Esophagus muscularis mucosa (tissue), 4 donors: ENCODE measurements around the gene MAP1A. TPM values are rescaled to one million over a fixed set of nuclear protein-coding genes. Genes with fewer than 3 reads are reported as not detected.

Experiments used
- DNase-seq: peaks from one replicate; pipeline ENCODE4 v3.0.0-alpha.2; 2017; ENCODE audit errors: extremely low spot score
- H3K27ac ChIP-seq, 4 donors: fragments of 200-600 bp; sonication (generic); replicated peaks in 1 of 4; 1 replicate in 3 of 4; 2 replicates in 1 of 4; pipeline ENCODE4 v1.5.1; 2016 to 2019; ENCODE audit warnings: mild to moderate bottlenecking in 1 of 4
- H3K27me3 ChIP-seq, 4 donors: fragments of 200-600 bp; sonication (generic); one replicate each; pipeline versions ENCODE4 v1.5.1 to v1.6.0; 2016 to 2019
- H3K36me3 ChIP-seq, 4 donors: fragments of 200-600 bp; sonication (generic); one replicate each; pipeline ENCODE4 v1.5.1; 2016 to 2019
- H3K4me1 ChIP-seq, 4 donors: fragments of 200-600 bp; sonication (generic); one replicate each; pipeline ENCODE4 v1.5.1; 2016 to 2019
- H3K4me3 ChIP-seq, 4 donors: fragments of 200-600 bp; sonication (generic); 1 replicate in 2 of 4; 2 replicates in 2 of 4; pipeline ENCODE4 v1.5.1; 2016 to 2019; ENCODE audit warnings: mild to moderate bottlenecking in 4 of 4, moderate library complexity in 1 of 4
- H3K9me3 ChIP-seq, 4 donors: fragments of 200-600 bp; sonication (generic); 1 replicate in 3 of 4; 2 replicates in 1 of 4; pipeline ENCODE4 v1.5.1; 2016 to 2019
- EP300 ChIP-seq: sonication (generic); formaldehyde crosslinking; IDR thresholded peaks from one replicate; pipeline ENCODE4 v1.6.1; 2017; ENCODE audit warnings: antibody characterized with exemption
- POLR2A ChIP-seq: fragments of 450-650 bp; IDR thresholded peaks from one replicate; pipeline ENCODE4 v1.6.1; 2017; ENCODE audit warnings: antibody characterized with exemption, moderate library complexity, mild to moderate bottlenecking, low read depth
- POLR2AphosphoS5 ChIP-seq, 2 donors: sonication (generic); formaldehyde crosslinking; IDR thresholded peaks; one replicate each; pipeline ENCODE4 v1.6.1; 2017; ENCODE audit warnings: antibody characterized with exemption in 2 of 2
- WGBS: methylation state at CpG from one replicate; pipeline ENCODE4 v1.1.5; 2018; 5-methylcytosine and 5-hydroxymethylcytosine counted together
- intact Hi-C: fragments of 100-400 bp; cut with DNase I; formaldehyde crosslinking; loops from one replicate; pipeline ENCODE4 v1.15.1; 2023
- total RNA-seq, 4 donors: library from RNA; depleted of rRNA; stranded (reverse); fragments of >200 nt; gene quantifications; one replicate each; pipeline versions ENCODE4 v1.1.0 to v1.2.1, GENCODE V29; 2016
- TF ChIP-seq, protein P1 (sequence below), 3 experiments: fragments of 200-600 bp in 2 of 3; fragments of 450-650 bp in 1 of 3; sonication (generic) in 2 of 3; IDR thresholded peaks; one replicate each; pipeline ENCODE4 v1.5.1; 2017 to 2019; ENCODE audit warnings: antibody characterized with exemption in 3 of 3, mild to moderate bottlenecking in 2 of 3, moderate library complexity in 1 of 3

Gene MAP1A
- total RNA-seq, 4 donors from 2014 or later: 30.0 to 59.5 (median 37.4) TPM

DNA sequence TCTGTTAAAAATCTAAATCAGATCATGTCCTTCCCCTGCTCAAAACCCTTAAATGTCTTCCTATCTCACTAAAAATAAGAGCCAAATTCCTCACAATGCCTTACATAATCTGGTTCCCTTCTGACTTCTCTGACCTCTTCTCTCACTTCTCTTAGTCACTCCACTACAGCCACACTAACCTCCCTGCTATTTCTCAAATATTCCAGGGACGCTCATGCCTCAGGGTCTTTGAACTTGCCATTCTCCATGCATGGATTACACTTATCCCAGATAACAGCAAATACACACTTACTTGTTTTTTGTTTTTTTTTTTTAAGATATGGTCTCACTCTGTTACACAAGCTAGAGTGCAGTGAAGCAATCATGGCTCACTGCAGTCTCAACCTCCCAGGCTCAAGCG lies 33.0 kb upstream of the MAP1A start:
- WGBS: 96% methylated on average over 2 of the region's 2 CpGs
- no peak for DNase-seq
- TF ChIP-seq POLR2AphosphoS5 (IDR thresholded peaks at IDR 0.05) (no peak), POLR2A (no peak), EP300 (no peak)
- TF ChIP-seq, protein P1, sequence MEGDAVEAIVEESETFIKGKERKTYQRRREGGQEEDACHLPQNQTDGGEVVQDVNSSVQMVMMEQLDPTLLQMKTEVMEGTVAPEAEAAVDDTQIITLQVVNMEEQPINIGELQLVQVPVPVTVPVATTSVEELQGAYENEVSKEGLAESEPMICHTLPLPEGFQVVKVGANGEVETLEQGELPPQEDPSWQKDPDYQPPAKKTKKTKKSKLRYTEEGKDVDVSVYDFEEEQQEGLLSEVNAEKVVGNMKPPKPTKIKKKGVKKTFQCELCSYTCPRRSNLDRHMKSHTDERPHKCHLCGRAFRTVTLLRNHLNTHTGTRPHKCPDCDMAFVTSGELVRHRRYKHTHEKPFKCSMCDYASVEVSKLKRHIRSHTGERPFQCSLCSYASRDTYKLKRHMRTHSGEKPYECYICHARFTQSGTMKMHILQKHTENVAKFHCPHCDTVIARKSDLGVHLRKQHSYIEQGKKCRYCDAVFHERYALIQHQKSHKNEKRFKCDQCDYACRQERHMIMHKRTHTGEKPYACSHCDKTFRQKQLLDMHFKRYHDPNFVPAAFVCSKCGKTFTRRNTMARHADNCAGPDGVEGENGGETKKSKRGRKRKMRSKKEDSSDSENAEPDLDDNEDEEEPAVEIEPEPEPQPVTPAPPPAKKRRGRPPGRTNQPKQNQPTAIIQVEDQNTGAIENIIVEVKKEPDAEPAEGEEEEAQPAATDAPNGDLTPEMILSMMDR (IDR thresholded peaks at IDR 0.05): no peak
- peaks cover 0 to 63% (median 35%) of the 10 kb centered on the region in 4 donors for H3K36me3 ChIP-seq
- no peak overlapping the region for H3K4me3 ChIP-seq
- intact Hi-C loops: no loop called here
- no peak overlapping the region for H3K27ac ChIP-seq
- no peaks in the 10 kb centered on the region for H3K27me3 ChIP-seq
- peaks cover 4 to 19% (median 6%) of the 10 kb centered on the region in 4 donors for H3K4me1 ChIP-seq
- H3K9me3 ChIP-seq: no peaks in the 10 kb centered on the region

DNA sequence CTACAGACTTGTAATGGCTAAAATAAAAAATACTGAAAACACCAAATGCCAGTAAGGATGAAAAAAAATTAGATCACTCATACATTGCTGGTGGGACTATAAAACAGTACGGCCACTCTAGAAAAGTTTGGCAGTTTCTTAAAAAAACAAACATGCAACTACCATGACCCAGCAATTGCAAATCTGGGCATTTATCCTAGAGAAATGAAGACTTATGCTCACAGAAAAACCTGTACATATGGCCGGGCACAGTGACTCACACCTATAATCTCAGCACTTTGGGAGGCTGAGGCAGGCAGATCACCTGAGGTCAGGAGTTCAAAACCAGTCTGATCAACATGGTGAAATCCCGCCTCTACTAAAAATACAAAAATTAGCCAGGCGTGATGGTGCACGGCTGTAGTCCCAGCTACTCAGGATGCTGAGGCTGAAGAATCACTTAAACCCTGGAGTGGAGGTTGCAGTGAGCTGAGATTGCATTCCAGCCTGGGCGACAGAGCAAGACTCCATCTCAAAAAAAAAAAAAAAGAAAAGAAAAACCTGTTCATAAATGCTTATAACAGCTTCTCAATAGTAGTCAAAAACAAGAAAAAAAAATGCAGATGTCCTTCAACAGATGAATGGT lies 30.0 kb upstream of the MAP1A start:
- Histone ChIP-seq H3K9me3 (no peaks in the 10 kb centered on the region), H3K4me3 (no peak overlapping the region), H3K36me3 (peaks cover 0 to 55% (median 34%) of the 10 kb centered on the region in 4 donors), H3K4me1 (peaks cover 15 to 46% (median 22%) of the 10 kb centered on the region in 4 donors), H3K27me3 (no peaks in the 10 kb centered on the region), H3K27ac (no peak overlapping the region)
- intact Hi-C loops: no loop called here
- 93% methylated on average over 6 of the region's 6 CpGs for WGBS
- DNase-seq: no peak
- TF ChIP-seq POLR2A: no peak
- TF ChIP-seq, protein P1 (IDR thresholded peaks at IDR 0.05): no peak
- TF ChIP-seq POLR2AphosphoS5 (IDR thresholded peaks at IDR 0.05): no peak
- no peak for TF ChIP-seq EP300

DNA sequence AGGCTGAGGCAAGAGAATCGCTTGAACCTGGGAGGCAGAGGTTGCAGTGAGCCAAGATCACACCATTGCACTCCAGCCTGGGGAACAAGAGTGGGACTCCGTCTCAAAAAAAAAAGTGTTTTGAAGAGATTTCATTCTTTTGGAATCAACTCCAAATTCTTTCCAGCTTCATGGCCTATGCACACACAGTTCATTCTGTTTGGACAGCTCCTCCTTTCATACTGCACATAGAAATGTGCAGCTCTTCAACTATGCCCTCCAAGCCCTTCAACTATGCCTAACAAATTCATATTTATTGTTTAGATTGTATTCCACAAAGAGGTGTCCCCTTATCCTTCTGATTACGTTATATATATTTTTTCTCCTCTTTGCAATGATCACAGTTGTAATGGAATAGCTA lies 28.6 kb upstream of the MAP1A start:
- TF ChIP-seq EP300: no peak
- TF ChIP-seq POLR2A: no peak
- no peak for TF ChIP-seq POLR2AphosphoS5 (IDR thresholded peaks at IDR 0.05)
- TF ChIP-seq, protein P1 (IDR thresholded peaks at IDR 0.05): no peak
- Histone ChIP-seq H3K27me3 (no peaks in the 10 kb centered on the region), H3K27ac (no peak overlapping the region), H3K4me3 (no peak overlapping the region), H3K4me1 (peaks cover 24 to 49% (median 28%) of the 10 kb centered on the region in 4 donors), H3K9me3 (no peaks in the 10 kb centered on the region), H3K36me3 (peaks cover 0 to 55% (median 31%) of the 10 kb centered on the region in 4 donors)
- 83% methylated on average over 3 of the region's 3 CpGs for WGBS
- no peak for DNase-seq
- intact Hi-C loops: no loop called here

DNA sequence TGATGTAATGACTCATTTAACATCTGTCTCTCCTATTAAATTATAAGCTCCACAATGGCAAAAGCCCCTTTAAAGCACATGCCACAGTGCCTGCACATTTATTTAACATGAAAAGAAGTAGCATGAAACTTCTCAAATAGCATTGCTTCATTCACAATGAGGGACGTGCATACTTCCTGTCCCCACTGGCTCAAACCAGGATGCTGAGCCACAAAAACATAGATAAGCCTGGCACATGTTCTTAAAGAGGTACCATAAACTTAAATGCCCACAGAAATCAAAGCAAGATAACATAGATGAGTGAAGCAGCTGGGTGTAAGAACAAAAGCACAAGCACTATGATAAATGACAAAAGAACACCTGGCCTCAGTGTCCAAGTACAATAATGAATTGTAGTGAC lies 28.2 kb upstream of the MAP1A start:
- Histone ChIP-seq H3K27me3 (no peaks in the 10 kb centered on the region), H3K27ac (no peak overlapping the region), H3K4me3 (no peak overlapping the region), H3K4me1 (peaks cover 24 to 48% (median 28%) of the 10 kb centered on the region in 4 donors), H3K36me3 (peaks cover 0 to 55% (median 31%) of the 10 kb centered on the region in 4 donors), H3K9me3 (no peaks in the 10 kb centered on the region)
- intact Hi-C loops: no loop called here
- whole genome bisulfite sequencing: 13% methylated on average over 1 of the region's 1 CpG
- no peak for DNase-seq
- TF ChIP-seq POLR2AphosphoS5 (IDR thresholded peaks at IDR 0.05): no peak
- no peak for TF ChIP-seq EP300
- TF ChIP-seq, protein P1 (IDR thresholded peaks at IDR 0.05): no peak
- no peak for TF ChIP-seq POLR2A

DNA sequence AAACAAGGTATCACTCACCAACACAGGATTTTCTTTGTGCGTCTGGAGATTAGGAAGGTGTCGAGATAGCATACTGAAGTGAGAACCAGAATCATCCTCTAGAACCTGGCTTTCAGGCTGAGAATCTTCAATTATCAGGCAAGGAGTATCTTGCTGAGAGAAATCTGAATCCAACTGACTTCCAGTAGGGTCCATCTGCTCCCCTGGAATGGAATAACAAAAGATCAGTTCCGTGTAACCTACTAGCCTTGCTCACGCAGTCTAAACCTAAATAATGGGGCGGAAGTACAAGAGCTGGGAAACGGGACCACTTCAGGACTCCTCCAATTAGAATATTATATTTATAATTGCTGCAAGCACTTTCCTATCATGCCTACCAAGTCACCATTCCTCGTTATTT lies 25.1 kb upstream of the MAP1A start:
- Histone ChIP-seq H3K9me3 (no peaks in the 10 kb centered on the region), H3K27me3 (no peaks in the 10 kb centered on the region), H3K4me1 (peaks cover 24 to 48% (median 28%) of the 10 kb centered on the region in 4 donors), H3K36me3 (peaks cover 0 to 33% (median 22%) of the 10 kb centered on the region in 4 donors), H3K27ac (peak overlapping the region; percentile 79 to 92 (median 90)), H3K4me3 (peak overlapping the region; percentile 70 to 98 (median 86))
- TF ChIP-seq POLR2AphosphoS5 (IDR thresholded peaks at IDR 0.05) (no peak), POLR2A (no peak), EP300 (no peak)
- TF ChIP-seq, protein P1 (IDR thresholded peaks at IDR 0.05): no peak
- WGBS: 9% methylated on average over 7 of the region's 7 CpGs
- no peak for DNase-seq
- intact Hi-C loops: no loop called here
